ENCODE measurements around the gene ADA. TPM values are rescaled to one million over a fixed set of nuclear protein-coding genes. Genes with fewer than 3 reads are reported as not detected.
A peak's percentile ranks its signal among the peaks of the same experiment; 100 is the strongest.

Gene ADA
- total and polyA plus RNA-seq, 2 of the 13 experiments (the other 11 are each of a cell fraction or from before 2014, with no cell fraction given): 2.5 to 11.3 TPM

DNA sequence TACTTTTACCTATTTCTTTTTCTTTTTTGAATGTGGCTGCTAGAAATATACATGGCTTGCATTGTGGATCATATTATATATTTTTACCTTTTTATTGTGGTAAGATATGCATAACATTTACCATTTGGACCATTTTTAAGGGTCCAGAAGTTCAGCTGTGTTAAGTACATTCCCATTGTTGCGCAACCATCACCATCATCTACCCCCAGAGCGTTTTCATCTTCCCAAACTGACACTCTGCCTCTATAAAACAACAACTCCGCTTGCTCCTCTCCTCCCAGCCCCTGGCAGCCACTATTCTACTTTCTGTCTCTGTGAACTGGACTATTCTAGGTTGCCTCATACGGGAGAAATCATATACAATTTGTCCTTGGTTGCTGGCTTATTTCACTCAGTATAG is 35.4 kb upstream of the ADA start (continued):
- peak; percentile 97 for TF ChIP-seq CEBPB (IDR thresholded peaks at IDR 0.05; ENCODE audit: borderline replicate concordance, low read depth, low read length)
- TF ChIP-seq GATA4 (IDR thresholded peaks at IDR 0.05; ENCODE audit: borderline replicate concordance, low read depth): no peak
- no peak for TF ChIP-seq ZNF570 (CRISPR knock-in tag; IDR thresholded peaks at IDR 0.05; ENCODE audit: borderline replicate concordance)
- TF ChIP-seq, protein P1, sequence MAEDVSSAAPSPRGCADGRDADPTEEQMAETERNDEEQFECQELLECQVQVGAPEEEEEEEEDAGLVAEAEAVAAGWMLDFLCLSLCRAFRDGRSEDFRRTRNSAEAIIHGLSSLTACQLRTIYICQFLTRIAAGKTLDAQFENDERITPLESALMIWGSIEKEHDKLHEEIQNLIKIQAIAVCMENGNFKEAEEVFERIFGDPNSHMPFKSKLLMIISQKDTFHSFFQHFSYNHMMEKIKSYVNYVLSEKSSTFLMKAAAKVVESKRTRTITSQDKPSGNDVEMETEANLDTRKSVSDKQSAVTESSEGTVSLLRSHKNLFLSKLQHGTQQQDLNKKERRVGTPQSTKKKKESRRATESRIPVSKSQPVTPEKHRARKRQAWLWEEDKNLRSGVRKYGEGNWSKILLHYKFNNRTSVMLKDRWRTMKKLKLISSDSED (CRISPR knock-in tag; IDR thresholded peaks at IDR 0.05): no peak
- TF ChIP-seq SIX1 (CRISPR knock-in tag; IDR thresholded peaks at IDR 0.05; ENCODE audit: borderline replicate concordance): no peak

DNA sequence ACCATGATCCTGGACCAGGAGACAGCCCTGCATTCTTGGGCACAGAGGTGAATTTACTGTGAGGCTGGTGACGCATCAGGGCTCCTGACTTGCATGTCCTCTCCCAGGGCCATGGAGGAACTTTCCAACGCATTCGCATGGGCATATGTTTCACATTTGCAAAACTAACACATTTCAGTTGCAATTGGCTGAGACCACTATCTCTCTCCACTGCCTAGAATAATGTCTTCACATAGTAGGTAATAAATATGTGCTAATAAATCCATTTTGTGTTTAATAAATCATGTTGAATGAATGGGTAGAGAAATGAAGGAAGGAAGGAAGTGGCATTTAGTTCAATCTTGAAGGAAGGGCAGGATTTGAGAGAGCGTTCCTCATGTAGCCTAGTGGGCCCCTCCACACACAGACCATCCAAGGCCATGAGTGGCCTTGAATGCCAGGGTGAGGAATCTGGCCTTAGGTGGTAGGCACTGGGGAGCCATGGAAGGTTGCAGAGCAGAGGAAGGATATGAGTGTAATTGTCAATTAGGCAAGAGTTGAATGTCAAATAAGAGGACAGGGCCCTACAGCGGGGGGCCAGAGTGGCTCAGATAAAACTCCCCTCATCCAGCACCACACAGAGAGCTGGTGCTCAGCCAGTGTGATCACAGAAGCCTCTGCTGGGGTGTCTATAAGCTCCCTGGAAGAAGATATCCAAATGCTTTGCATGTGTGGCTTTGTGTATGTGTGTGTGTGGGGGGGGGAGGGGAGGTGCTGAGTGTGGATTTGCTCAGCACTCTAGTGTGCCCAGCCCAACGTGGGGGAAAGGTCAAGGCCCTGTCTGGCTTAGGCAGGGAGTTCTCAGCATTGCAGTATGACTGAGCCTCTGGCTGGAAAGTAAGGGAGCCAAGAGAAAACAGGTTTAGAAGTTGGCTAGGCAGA is 32.8 kb upstream of the ADA start:
- Histone ChIP-seq H3K27me3 (ENCODE audit: control insufficient read depth in 1 of 2, insufficient read depth in 2 of 2, low read length in 2 of 2) (peaks cover 0 to 3% of the 10 kb centered on the region in 2 experiments; a peak in 2 of 5 replicates), H3K4me1 (ENCODE audit: insufficient read depth, low read length) (peaks cover 13% of the 10 kb centered on the region), H3K9me3 (ENCODE audit: low read length) (no peaks in the 10 kb centered on the region), H3K27ac (ENCODE audit: extremely low read length, insufficient read depth, low read length) (no peak overlapping the region), H3K9ac (ENCODE audit: insufficient read depth, low read depth, low read length) (no peak overlapping the region), H3K4me3 (replicated peaks in 1 of 3; ENCODE audit: insufficient read depth in 1 of 3, low read depth in 2 of 3, low read length in 3 of 3) (no peak overlapping the region), H3K4me2 (ENCODE audit: low read depth, low read length) (peak overlapping the region; percentile 54), H3K36me3 (replicated peaks in 1 of 2; ENCODE audit: control insufficient read depth in 1 of 2, insufficient read depth in 2 of 2, low read length in 2 of 2) (no peaks in the 10 kb centered on the region), H3K79me2 (ENCODE audit: insufficient read depth, low read length) (no peaks in the 10 kb centered on the region), H4K20me1 (ENCODE audit: insufficient read depth, low read length) (no peaks in the 10 kb centered on the region), H2AFZ (ENCODE audit: low read length) (no peak overlapping the region)
- ChIA-PET CTCF (ENCODE audit: low intra/inter-chr PET ratio, low total read pairs) (interaction anchor here (1.3 to 6.7 kb wide), 4 partner anchors 46 to 182 kb away, joined by 5 to 170 read pairs (median 26); no protein-coding TSS in a partner anchor), POLR2A (no interaction called here)
- peak; percentile 38 for DNase-seq (ENCODE audit: low spot score)
- WGBS (ENCODE audit: low lambda C conversion rate): 53% methylated on average over 6 of the region's 6 CpGs
- intact Hi-C loops (cut with micrococcal nuclease; ENCODE audit: unreplicated experiment) (loop anchor here (10.0 kb wide), 1 partner anchor 470 kb away; the partner anchor contains the start of gene OSER1), in situ Hi-C loops (cut with HindIII; ENCODE audit: extremely low pct_ligation_motif_present, low pct_unique_long_range_greater_than_20kb) (no loop called here)
- no TSS peak for BruUV-seq (replicated peaks)
- ATAC-seq: peak; percentile 63
- FAIRE-seq: no peak
- TF ChIP-seq GLI4 (CRISPR knock-in tag; IDR thresholded peaks at IDR 0.05; ENCODE audit: borderline replicate concordance) (0 out of 2 replicates have a peak, but pooled peaks have one; percentile 24), ZNF547 (CRISPR knock-in tag; IDR thresholded peaks at IDR 0.05) (0 out of 2 replicates have a peak, but pooled peaks have one; percentile 37), ZFP91 (CRISPR knock-in tag; IDR thresholded peaks at IDR 0.05; ENCODE audit: borderline replicate concordance) (0 out of 2 replicates have a peak, but pooled peaks have one; percentile 16), NR2F6 (IDR thresholded peaks at IDR 0.05) (peak; percentile 40; the same call in 1 of the 2 replicates), NR2F6 (CRISPR knock-in tag; IDR thresholded peaks at IDR 0.05) (peak; percentile 59; the same call in 1 of the 2 replicates), NR2F1 (CRISPR knock-in tag; IDR thresholded peaks at IDR 0.05) (peak; percentile 17 to 51; a peak in 2 of 4 replicates), ZNF430 (CRISPR knock-in tag; IDR thresholded peaks at IDR 0.05) (0 out of 2 replicates have a peak, but pooled peaks have one; percentile 17)

Data from HepG2 (cell line).